Endometrial microvascular endothelial cells (primary cell): ENCODE data around the gene MUL1. TPM values are rescaled to one million over a fixed set of nuclear protein-coding genes. Genes with fewer than 3 reads are reported as not detected.
"Not testable (repeated sequence)": the region's sequence is repeated elsewhere in the genome, so short reads cannot be mapped to it uniquely, and the experiment has no call there.

Source experiments
- in situ Hi-C: cut with HindIII; loops from 2 replicates; pipeline ENCODE4 v1.10.0; 2017; ENCODE audit warnings: low sequenced_read_pairs, low pct_unique_long_range_greater_than_20kb; ENCODE audit errors: inconsistent ontology term
- total RNA-seq: library from RNA; depleted of rRNA; stranded (reverse); fragments of >200 nt; gene quantifications from one replicate; pipeline ENCODE4 v1.2.3, GENCODE V29; 2015; ENCODE audit errors: inconsistent ontology term

MUL1 gene
- total RNA-seq, 1 donor from 2014 or later = 32.7 TPM

GRCh38 chr1:20521960-20522861 is 14.3 kb upstream of the MUL1 start:
- in situ Hi-C loops = no loop called here

GRCh38 chr1:20519609-20520262 is 11.8 kb upstream of the MUL1 start:
- in situ Hi-C loops = not testable (repeated sequence)

GRCh38 chr1:20511518-20512428 is 3.8 kb upstream of the MUL1 start:
- in situ Hi-C loops = no loop called here

GRCh38 chr1:20508411-20508771 is 440 bp upstream of the MUL1 start:
- in situ Hi-C loops = no loop called here

GRCh38 chr1:20507248-20507563 is 745 bp downstream of the MUL1 start:
- in situ Hi-C loops = no loop called here

- in situ Hi-C loops = no loop called here
Observed at GRCh38 chr1:20505488-20505887, 2.5 kb downstream of the MUL1 start.

GRCh38 chr1:20500716-20501115 is 7.2 kb downstream of the MUL1 start:
- in situ Hi-C loops = no loop called here

- in situ Hi-C loops = no loop called here
Observed at GRCh38 chr1:20499718-20500117, 8.2 kb downstream of the MUL1 start.

- in situ Hi-C loops = no loop called here
Observed at GRCh38 chr1:20499105-20499504, 8.8 kb downstream of the MUL1 start.

- in situ Hi-C loops = no loop called here
Observed at GRCh38 chr1:20498116-20498515, 9.8 kb downstream of the MUL1 start.

GRCh38 chr1:20497506-20497905 is 10.4 kb downstream of the MUL1 start:
- in situ Hi-C loops = no loop called here

GRCh38 chr1:20496725-20497383 is 11.1 kb downstream of the MUL1 start:
- in situ Hi-C loops = not testable (repeated sequence)

GRCh38 chr1:20496241-20496661 is 11.7 kb downstream of the MUL1 start:
- in situ Hi-C loops = no loop called here

GRCh38 chr1:20495661-20496060 is 12.3 kb downstream of the MUL1 start:
- in situ Hi-C loops = no loop called here

GRCh38 chr1:20494609-20495311 is 13.2 kb downstream of the MUL1 start:
- in situ Hi-C loops = no loop called here

GRCh38 chr1:20493839-20494608 is 13.9 kb downstream of the MUL1 start:
- in situ Hi-C loops = no loop called here

- in situ Hi-C loops = no loop called here
Observed at GRCh38 chr1:20493309-20493708, 14.6 kb downstream of the MUL1 start.

- in situ Hi-C loops = no loop called here
Observed at GRCh38 chr1:20492751-20493150, 15.2 kb downstream of the MUL1 start.
